ENCODE measurements around the gene MAPK8IP3.
A peak's percentile ranks its signal among the peaks of the same experiment; 100 is the strongest.

MAPK8IP3 gene

GRCh38 chr16:1779741-1780676, 74.0 kb downstream of the MAPK8IP3 start:
- peak overlapping the region in 4 of 21 experiments; percentile 6 to 27 (median 17) for H3K27ac ChIP-seq
- H3K4me3 ChIP-seq, result no peak overlapping the region

- Histone ChIP-seq H3K27ac (peak overlapping the region in 2 of 21 experiments; percentile 6 to 92), H3K4me3 (no peak overlapping the region)
Observed at GRCh38 chr16:1780677-1781072, 74.7 kb downstream of the MAPK8IP3 start.

GRCh38 chr16:1781254-1781653, 75.3 kb downstream of the MAPK8IP3 start:
- H3K27ac ChIP-seq, result peak overlapping the region in 17 of 21 experiments; percentile 76 to 93 (median 87)
- peak overlapping the region; percentile 75 to 99 (median 96) for H3K4me3 ChIP-seq

- peak overlapping the region; percentile 26 to 93 (median 85) for H3K27ac ChIP-seq
- peak overlapping the region; percentile 75 to 99 (median 96) for H3K4me3 ChIP-seq
Observed at GRCh38 chr16:1781758-1782407, 75.9 kb downstream of the MAPK8IP3 start.

- H3K4me3 ChIP-seq, result peak within 1 kb of the TSS; percentile 75 to 99 (median 96)
- peak within 1 kb of the TSS; percentile 80 to 93 (median 87) for H3K27ac ChIP-seq
Observed at GRCh38 chr16:1782408-1783264, 76.6 kb downstream of the MAPK8IP3 start, which contains the start of the genes NUBP2 and SPSB3. Gene NUBP2 (plus strand): TSS chr16:1782960. CDS start chr16:1783021, 61 bp downstream. Gene SPSB3 (minus strand): TSS chr16:1782571. CDS start chr16:1781483, 1,088 bp downstream.

- H3K27ac ChIP-seq, result no peak overlapping the region
Observed at GRCh38 chr16:1784977-1785845, 79.2 kb downstream of the MAPK8IP3 start.

GRCh38 chr16:1785846-1786170, 79.8 kb downstream of the MAPK8IP3 start:
- Histone ChIP-seq H3K4me3 (no peak overlapping the region), H3K27ac (no peak overlapping the region)

More at GRCh38 chr16:1784977-1785845, 79.2 kb downstream of the MAPK8IP3 start:
- H3K4me3 ChIP-seq, result no peak overlapping the region

- Histone ChIP-seq H3K4me3 (no peak overlapping the region), H3K27ac (no peak overlapping the region)
Observed at GRCh38 chr16:1786242-1787055, 80.5 kb downstream of the MAPK8IP3 start.

- Histone ChIP-seq H3K4me3 (no peak overlapping the region), H3K27ac (no peak overlapping the region)
Observed at GRCh38 chr16:1787056-1787321, 81.0 kb downstream of the MAPK8IP3 start.

- no peak overlapping the region for H3K4me3 ChIP-seq
- peak overlapping the region in 1 of 21 experiments; percentile 19 for H3K27ac ChIP-seq
Observed at GRCh38 chr16:1787322-1788094, 81.5 kb downstream of the MAPK8IP3 start.

GRCh38 chr16:1788095-1788707, 82.2 kb downstream of the MAPK8IP3 start:
- no peak overlapping the region for H3K4me3 ChIP-seq
- H3K27ac ChIP-seq, result peak overlapping the region in 4 of 21 experiments; percentile 10 to 55 (median 34)

GRCh38 chr16:1788708-1789100, 82.7 kb downstream of the MAPK8IP3 start:
- peak overlapping the region in 5 of 21 experiments; percentile 10 to 62 (median 49) for H3K27ac ChIP-seq
- no peak overlapping the region for H3K4me3 ChIP-seq

GRCh38 chr16:1789643-1790045, 83.6 kb downstream of the MAPK8IP3 start:
- no peak overlapping the region for H3K4me3 ChIP-seq
- peak overlapping the region in 2 of 21 experiments; percentile 49 to 62 for H3K27ac ChIP-seq

- H3K4me3 ChIP-seq, result no peak overlapping the region
- peak overlapping the region in 1 of 21 experiments; percentile 49 for H3K27ac ChIP-seq
Observed at GRCh38 chr16:1790261-1790610, 84.2 kb downstream of the MAPK8IP3 start.

- no peak overlapping the region for H3K4me3 ChIP-seq
- no peak overlapping the region for H3K27ac ChIP-seq
Observed at GRCh38 chr16:1790611-1791255, 84.7 kb downstream of the MAPK8IP3 start.

- Histone ChIP-seq H3K4me3 (no peak overlapping the region), H3K27ac (no peak overlapping the region)
Observed at GRCh38 chr16:1791256-1791942, 85.4 kb downstream of the MAPK8IP3 start.
